ENCODE results near the gene TNFAIP8. TPM values are rescaled to one million over a fixed set of nuclear protein-coding genes. Genes with fewer than 3 reads are reported as not detected.
A peak's percentile ranks its signal among the peaks of the same experiment; 100 is the strongest.
"Not testable (repeated sequence)": the region's sequence is repeated elsewhere in the genome, so short reads cannot be mapped to it uniquely, and the experiment has no call there.

The TNFAIP8 gene
- total and polyA plus RNA-seq, 2 of the 13 experiments (the other 11 are each of a cell fraction or from before 2014, with no cell fraction given), result 6.4 to 11.2 TPM

DNA sequence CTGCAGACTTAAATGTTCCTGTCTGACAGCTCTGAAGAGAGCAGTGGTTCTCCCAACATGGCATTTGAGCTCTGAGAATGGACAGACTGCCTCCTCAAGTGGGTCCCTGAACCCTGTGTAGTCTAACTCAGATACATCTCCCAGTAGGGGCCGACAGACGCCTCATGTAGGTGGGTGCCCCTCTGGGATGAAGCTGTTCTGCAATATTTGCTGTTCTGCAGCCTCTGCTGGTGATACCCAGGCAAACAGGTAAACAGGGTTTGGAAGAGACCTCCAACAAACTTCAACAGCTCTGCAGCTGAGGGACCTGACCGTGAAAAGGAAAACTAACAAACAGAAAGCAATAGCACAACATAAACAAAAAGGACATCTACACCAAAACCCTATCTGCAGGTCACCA, 83.8 kb downstream of the TNFAIP8 start:
- H3K36me3 ChIP-seq (replicated peaks in 1 of 2; ENCODE audit: control insufficient read depth in 1 of 2, insufficient read depth in 2 of 2, low read length in 2 of 2); in situ Hi-C loops (cut with HindIII; ENCODE audit: extremely low pct_ligation_motif_present, low pct_unique_long_range_greater_than_20kb); H3K9me3 ChIP-seq (ENCODE audit: low read length); BruUV-seq (replicated peaks); FAIRE-seq; H3K27me3 ChIP-seq (ENCODE audit: control insufficient read depth in 1 of 2, insufficient read depth in 2 of 2, low read length in 2 of 2); H3K9ac ChIP-seq (ENCODE audit: insufficient read depth, low read depth, low read length); CTCF ChIA-PET (ENCODE audit: low intra/inter-chr PET ratio, low total read pairs); H3K79me2 ChIP-seq (ENCODE audit: insufficient read depth, low read length); DNase-seq (ENCODE audit: low spot score); H4K20me1 ChIP-seq (ENCODE audit: insufficient read depth, low read length); H3K27ac ChIP-seq (ENCODE audit: extremely low read length, insufficient read depth, low read length); H2AFZ ChIP-seq (ENCODE audit: low read length); TF ChIP-seq FOXP1 (IDR thresholded peaks at IDR 0.05): not testable (repeated sequence)
- TF ChIP-seq FOXP1 (CRISPR knock-in tag; IDR thresholded peaks at IDR 0.05) (peak; percentile 5; the same call in 1 of the 2 replicates), GFI1 (CRISPR knock-in tag; IDR thresholded peaks at IDR 0.05; ENCODE audit: borderline replicate concordance) (0 out of 2 replicates have a peak, but pooled peaks have one; percentile 9), MIXL1 (CRISPR knock-in tag; IDR thresholded peaks at IDR 0.05) (0 out of 2 replicates have a peak, but pooled peaks have one; percentile 13), PHF8 (CRISPR knock-in tag; IDR thresholded peaks at IDR 0.05) (0 out of 2 replicates have a peak, but pooled peaks have one; percentile 8), ZNF501 (CRISPR knock-in tag; IDR thresholded peaks at IDR 0.05) (0 out of 2 replicates have a peak, but pooled peaks have one; percentile 35)
- TF ChIP-seq, protein P1, sequence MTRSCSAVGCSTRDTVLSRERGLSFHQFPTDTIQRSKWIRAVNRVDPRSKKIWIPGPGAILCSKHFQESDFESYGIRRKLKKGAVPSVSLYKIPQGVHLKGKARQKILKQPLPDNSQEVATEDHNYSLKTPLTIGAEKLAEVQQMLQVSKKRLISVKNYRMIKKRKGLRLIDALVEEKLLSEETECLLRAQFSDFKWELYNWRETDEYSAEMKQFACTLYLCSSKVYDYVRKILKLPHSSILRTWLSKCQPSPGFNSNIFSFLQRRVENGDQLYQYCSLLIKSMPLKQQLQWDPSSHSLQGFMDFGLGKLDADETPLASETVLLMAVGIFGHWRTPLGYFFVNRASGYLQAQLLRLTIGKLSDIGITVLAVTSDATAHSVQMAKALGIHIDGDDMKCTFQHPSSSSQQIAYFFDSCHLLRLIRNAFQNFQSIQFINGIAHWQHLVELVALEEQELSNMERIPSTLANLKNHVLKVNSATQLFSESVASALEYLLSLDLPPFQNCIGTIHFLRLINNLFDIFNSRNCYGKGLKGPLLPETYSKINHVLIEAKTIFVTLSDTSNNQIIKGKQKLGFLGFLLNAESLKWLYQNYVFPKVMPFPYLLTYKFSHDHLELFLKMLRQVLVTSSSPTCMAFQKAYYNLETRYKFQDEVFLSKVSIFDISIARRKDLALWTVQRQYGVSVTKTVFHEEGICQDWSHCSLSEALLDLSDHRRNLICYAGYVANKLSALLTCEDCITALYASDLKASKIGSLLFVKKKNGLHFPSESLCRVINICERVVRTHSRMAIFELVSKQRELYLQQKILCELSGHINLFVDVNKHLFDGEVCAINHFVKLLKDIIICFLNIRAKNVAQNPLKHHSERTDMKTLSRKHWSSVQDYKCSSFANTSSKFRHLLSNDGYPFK (CRISPR knock-in tag; IDR thresholded peaks at IDR 0.05; ENCODE audit: borderline replicate concordance), result 0 out of 2 replicates have a peak, but pooled peaks have one; percentile 11
- TF ChIP-seq, protein P2, sequence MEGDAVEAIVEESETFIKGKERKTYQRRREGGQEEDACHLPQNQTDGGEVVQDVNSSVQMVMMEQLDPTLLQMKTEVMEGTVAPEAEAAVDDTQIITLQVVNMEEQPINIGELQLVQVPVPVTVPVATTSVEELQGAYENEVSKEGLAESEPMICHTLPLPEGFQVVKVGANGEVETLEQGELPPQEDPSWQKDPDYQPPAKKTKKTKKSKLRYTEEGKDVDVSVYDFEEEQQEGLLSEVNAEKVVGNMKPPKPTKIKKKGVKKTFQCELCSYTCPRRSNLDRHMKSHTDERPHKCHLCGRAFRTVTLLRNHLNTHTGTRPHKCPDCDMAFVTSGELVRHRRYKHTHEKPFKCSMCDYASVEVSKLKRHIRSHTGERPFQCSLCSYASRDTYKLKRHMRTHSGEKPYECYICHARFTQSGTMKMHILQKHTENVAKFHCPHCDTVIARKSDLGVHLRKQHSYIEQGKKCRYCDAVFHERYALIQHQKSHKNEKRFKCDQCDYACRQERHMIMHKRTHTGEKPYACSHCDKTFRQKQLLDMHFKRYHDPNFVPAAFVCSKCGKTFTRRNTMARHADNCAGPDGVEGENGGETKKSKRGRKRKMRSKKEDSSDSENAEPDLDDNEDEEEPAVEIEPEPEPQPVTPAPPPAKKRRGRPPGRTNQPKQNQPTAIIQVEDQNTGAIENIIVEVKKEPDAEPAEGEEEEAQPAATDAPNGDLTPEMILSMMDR (CRISPR knock-in tag; IDR thresholded peaks at IDR 0.05), result peak; percentile 28; the same call in 1 of the 2 replicates
- TF ChIP-seq, protein P3, sequence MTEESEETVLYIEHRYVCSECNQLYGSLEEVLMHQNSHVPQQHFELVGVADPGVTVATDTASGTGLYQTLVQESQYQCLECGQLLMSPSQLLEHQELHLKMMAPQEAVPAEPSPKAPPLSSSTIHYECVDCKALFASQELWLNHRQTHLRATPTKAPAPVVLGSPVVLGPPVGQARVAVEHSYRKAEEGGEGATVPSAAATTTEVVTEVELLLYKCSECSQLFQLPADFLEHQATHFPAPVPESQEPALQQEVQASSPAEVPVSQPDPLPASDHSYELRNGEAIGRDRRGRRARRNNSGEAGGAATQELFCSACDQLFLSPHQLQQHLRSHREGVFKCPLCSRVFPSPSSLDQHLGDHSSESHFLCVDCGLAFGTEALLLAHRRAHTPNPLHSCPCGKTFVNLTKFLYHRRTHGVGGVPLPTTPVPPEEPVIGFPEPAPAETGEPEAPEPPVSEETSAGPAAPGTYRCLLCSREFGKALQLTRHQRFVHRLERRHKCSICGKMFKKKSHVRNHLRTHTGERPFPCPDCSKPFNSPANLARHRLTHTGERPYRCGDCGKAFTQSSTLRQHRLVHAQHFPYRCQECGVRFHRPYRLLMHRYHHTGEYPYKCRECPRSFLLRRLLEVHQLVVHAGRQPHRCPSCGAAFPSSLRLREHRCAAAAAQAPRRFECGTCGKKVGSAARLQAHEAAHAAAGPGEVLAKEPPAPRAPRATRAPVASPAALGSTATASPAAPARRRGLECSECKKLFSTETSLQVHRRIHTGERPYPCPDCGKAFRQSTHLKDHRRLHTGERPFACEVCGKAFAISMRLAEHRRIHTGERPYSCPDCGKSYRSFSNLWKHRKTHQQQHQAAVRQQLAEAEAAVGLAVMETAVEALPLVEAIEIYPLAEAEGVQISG (CRISPR knock-in tag; IDR thresholded peaks at IDR 0.05), result 0 out of 2 replicates have a peak, but pooled peaks have one; percentile 10
- 17% methylated on average over 3 of the region's 3 CpGs for WGBS (ENCODE audit: low lambda C conversion rate)
- peak; percentile 66 for ATAC-seq
- Histone ChIP-seq H3K4me1 (ENCODE audit: insufficient read depth, low read length) (peaks cover 41% of the 10 kb centered on the region), H3K4me3 (replicated peaks in 1 of 3; ENCODE audit: insufficient read depth in 1 of 3, low read depth in 2 of 3, low read length in 3 of 3) (peak overlapping the region in 2 of 3 experiments; percentile 55 to 56; a peak in 4 of 6 replicates), H3K4me2 (ENCODE audit: low read depth, low read length) (peak overlapping the region; percentile 66)
- POLR2A ChIA-PET, result interaction anchor here (3.4 kb wide), 1 partner anchor 13 kb away, joined by 25 read pairs; the partner anchor contains the start of gene HSD17B4
- intact Hi-C loops (cut with micrococcal nuclease; ENCODE audit: unreplicated experiment), result loop anchor here (2.0 to 5.0 kb wide), 2 partner anchors 13 to 303 kb away; partner anchors contain the start of gene HSD17B4

DNA sequence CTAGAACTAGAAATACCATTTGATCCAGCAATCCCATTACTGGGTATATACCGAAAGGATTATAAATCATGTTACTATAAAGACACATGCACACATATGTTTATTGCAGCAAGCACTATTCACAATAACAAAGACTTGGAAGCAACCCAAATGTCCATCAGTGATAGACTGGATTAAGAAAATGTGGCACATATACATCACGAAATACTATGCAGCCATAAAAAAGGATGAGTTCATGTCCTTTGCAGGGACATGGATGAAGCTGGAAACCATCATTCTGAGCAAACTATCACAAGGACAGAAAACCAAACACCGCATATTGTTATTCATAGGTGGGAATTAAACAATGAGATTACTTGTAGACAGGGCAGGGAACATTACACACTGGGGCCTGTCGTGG, 88.8 kb downstream of the TNFAIP8 start:
- H3K27ac ChIP-seq (ENCODE audit: extremely low read length, insufficient read depth, low read length); H2AFZ ChIP-seq (ENCODE audit: low read length); ATAC-seq; H3K79me2 ChIP-seq (ENCODE audit: insufficient read depth, low read length); H3K4me3 ChIP-seq (replicated peaks in 1 of 3; ENCODE audit: insufficient read depth in 1 of 3, low read depth in 2 of 3, low read length in 3 of 3); H3K4me1 ChIP-seq (ENCODE audit: insufficient read depth, low read length); H3K4me2 ChIP-seq (ENCODE audit: low read depth, low read length); H3K27me3 ChIP-seq (ENCODE audit: control insufficient read depth in 1 of 2, insufficient read depth in 2 of 2, low read length in 2 of 2); H3K36me3 ChIP-seq (replicated peaks in 1 of 2; ENCODE audit: control insufficient read depth in 1 of 2, insufficient read depth in 2 of 2, low read length in 2 of 2); DNase-seq (ENCODE audit: low spot score); H4K20me1 ChIP-seq (ENCODE audit: insufficient read depth, low read length); H3K9ac ChIP-seq (ENCODE audit: insufficient read depth, low read depth, low read length); BruUV-seq (replicated peaks); intact Hi-C loops (cut with micrococcal nuclease; ENCODE audit: unreplicated experiment); in situ Hi-C loops (cut with HindIII; ENCODE audit: extremely low pct_ligation_motif_present, low pct_unique_long_range_greater_than_20kb); POLR2A ChIA-PET; FAIRE-seq; CTCF ChIA-PET (ENCODE audit: low intra/inter-chr PET ratio, low total read pairs); H3K9me3 ChIP-seq (ENCODE audit: low read length): not testable (repeated sequence)
- 38% methylated on average over 4 of the region's 4 CpGs for WGBS (ENCODE audit: low lambda C conversion rate)

All from HepG2 (cell line).